RWPE1 (cell line): ENCODE results near the gene SLC27A3.

ENCODE experiments used
- CTCF ChIA-PET: fragments of 350-600 bp; sonication (Branson Sonifier 250); formaldehyde crosslinking; extraction: SDS; loops from one replicate; lab custom pipeline; 2021; lab: Yijun Ruan, JAX
- POLR2A ChIA-PET: fragments of 400-600 bp; formaldehyde crosslinking; extraction: SDS; loops from one replicate; lab custom pipeline; 2020; ENCODE audit warnings: antibody characterized with exemption; ENCODE audit not compliant: low non-redundant PET; lab: Yijun Ruan, JAX
- DNase-seq: peaks from one replicate; pipeline ENCODE4 v3.0.0; 2012; ENCODE audit warnings: low spot score
- H3K27ac ChIP-seq: fragments of 450-650 bp; 2 replicates; pipeline ENCODE4 v1.5.1; 2017
- TF ChIP-seq, protein P1 (sequence below): fragments of 450-650 bp; conservative IDR thresholded peaks from 2 replicates; pipeline ENCODE4 v1.5.1; 2017; ENCODE audit warnings: low read depth, mild to moderate bottlenecking

Gene SLC27A3

DNA sequence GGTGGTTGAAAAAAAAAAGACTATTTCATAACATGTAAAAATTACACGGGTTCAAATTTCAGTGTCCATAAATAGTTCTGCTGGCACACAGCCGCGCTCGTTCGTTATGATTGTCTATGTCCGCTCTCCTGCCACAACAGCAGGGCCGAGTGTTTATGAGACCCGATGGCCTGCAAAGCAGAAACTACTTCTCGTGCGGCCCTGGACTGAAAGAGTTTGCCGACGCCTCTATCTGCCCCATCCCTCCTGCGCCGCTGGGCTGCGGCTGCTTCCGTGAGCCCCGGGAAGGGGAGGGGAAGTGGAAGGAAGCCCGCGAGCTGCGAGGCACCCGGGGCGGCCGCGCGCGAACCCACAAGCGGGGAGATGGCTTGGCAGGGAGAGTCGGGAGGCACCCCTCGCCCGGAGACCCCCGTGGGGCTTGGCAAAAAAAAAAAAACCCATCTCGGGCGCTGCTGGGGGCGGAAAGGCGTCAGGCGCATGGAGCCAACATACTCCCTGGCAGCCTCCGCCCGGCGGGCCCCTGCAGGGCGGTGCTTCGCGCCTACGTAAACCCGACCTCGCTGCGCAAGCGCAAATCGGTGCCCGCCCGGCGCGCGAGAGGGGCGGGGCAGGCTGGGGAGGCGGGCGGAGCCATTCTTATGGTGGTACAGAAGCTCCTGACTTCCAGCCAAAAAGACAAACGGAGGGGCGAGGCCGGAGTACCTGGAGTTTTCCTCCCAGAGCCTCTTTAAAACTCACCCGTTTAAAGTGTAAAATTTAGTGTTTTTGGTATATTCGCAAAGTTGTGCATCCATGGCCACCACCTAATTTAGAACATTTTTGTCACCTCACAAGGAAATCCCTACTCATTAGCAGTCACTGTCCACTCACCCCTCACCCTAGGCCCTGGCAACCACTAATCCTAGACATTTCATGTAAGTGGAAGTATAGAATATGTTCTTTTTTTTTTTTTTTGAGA, 8.3 kb downstream of the SLC27A3 start:
- TF ChIP-seq, protein P1, sequence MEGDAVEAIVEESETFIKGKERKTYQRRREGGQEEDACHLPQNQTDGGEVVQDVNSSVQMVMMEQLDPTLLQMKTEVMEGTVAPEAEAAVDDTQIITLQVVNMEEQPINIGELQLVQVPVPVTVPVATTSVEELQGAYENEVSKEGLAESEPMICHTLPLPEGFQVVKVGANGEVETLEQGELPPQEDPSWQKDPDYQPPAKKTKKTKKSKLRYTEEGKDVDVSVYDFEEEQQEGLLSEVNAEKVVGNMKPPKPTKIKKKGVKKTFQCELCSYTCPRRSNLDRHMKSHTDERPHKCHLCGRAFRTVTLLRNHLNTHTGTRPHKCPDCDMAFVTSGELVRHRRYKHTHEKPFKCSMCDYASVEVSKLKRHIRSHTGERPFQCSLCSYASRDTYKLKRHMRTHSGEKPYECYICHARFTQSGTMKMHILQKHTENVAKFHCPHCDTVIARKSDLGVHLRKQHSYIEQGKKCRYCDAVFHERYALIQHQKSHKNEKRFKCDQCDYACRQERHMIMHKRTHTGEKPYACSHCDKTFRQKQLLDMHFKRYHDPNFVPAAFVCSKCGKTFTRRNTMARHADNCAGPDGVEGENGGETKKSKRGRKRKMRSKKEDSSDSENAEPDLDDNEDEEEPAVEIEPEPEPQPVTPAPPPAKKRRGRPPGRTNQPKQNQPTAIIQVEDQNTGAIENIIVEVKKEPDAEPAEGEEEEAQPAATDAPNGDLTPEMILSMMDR: no peak
- H3K27ac ChIP-seq: peak overlapping the region; percentile 92
- CTCF ChIA-PET: interaction anchor here (0.7 kb wide), 1 partner anchor 13 kb away, joined by 3 read pairs; no protein-coding TSS in a partner anchor
- POLR2A ChIA-PET: interaction anchor here (0.6 to 0.8 kb wide), 7 partner anchors 20 to 186 kb away, joined by 3 to 4 read pairs (median 3); partner anchors contain the start of gene CHTOP
- peak; percentile 96 for DNase-seq

DNA sequence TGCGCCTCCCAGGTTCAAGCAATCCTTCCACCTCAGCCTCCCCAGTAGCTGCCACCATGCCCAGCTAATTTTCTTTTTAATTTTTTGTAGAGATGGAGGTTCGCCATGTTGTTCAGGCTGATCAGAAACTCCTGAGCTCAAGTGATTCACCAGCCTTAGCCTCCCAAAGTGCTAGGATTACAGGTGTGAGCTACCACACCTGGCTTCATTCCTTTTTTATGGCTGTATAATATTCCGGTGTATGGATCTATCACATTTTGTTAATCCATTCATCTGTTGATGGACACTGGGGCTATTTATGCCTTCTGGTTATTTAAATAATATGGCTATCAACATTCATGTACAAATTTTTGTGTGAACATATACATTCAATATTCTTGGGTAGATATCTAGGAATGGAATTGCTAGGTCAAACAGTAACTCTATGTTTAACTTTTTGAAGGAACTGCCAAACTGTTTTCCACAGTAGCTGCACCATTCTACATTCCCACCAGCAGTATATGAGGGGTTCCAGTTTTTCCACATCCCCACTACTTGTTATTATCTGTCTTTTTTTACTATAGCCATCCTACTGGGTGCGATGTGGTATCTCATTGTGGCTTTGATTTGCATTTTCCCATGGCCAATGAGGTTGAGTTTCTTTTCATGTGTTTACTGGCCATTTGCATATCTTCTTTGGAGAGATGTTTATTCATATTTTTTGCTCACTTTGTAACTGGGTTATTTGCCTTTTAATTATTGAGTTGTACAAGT, 11.0 kb downstream of the SLC27A3 start:
- TF ChIP-seq, protein P1: no peak
- ChIA-PET CTCF (no interaction called here), POLR2A (interaction anchor here (0.7 kb wide), 2 partner anchors 189 to 1263 kb away, joined by 4 to 10 read pairs; no protein-coding TSS in a partner anchor)
- no peak for DNase-seq
- no peak overlapping the region for H3K27ac ChIP-seq

DNA sequence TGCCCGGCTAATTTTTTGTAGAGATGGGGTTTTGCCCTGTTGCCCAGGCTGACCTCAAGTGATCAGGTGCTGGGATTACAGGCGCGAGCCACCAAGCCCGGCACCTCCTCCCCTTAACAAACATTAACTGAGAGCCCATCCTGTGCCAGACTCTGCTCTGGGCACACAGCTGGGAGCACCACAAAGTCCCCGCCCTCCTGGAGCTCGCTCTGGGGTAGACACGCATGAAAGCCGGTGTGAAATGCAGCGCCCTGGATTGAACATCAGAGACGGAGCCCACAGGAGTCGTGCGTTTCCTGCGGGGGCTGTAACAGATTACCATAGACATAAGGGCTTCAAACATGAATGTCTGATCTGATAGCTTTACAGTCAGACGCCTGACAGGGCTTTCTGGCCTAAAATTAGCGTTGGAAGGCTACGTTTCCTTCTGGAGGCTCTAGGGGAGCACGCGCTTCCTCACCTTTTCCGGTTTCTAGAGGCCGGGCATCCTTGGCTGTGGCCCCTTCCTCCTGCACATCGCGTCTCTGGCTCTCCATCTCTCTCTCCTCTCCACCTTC, 14.3 kb downstream of the SLC27A3 start:
- POLR2A ChIA-PET: no interaction called here
- no peak overlapping the region for H3K27ac ChIP-seq

DNA sequence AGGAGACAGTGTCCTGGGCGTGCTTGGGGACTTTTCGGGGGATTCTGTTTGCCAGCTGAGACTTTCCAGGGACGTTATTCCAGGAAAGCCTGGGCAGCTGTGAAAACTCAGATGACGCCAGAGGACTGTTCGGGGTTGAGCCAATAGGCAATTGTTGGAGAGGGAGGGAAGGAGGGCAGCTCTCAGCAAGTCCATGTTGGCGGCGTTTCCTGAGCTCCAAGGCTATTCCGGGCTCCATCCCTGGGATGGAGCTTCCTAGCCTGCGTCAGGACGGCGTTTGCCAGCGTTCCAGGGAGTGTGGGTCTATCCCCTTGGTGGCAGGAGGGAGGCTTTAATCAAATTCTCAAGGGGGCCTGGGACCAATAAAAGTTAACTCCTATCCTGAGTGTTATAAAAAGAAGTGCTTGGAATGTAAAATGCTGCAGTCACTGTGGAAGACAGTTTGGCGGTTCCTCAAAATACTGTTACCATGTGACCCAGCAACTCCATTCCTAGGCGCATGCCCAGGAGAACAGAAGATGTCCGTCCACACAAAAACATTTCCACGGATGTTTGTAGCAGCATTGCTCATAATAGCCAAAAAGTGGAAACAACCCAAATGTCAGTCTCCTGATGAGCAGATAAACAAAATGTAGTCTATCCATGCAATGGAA, 15.2 kb downstream of the SLC27A3 start:
- POLR2A ChIA-PET: no interaction called here
- no peak for DNase-seq
- TF ChIP-seq, protein P1: no peak
- CTCF ChIA-PET: interaction anchor here (0.6 kb wide), 1 partner anchor 55 kb away, joined by 4 read pairs; no protein-coding TSS in a partner anchor
- 0 out of 2 replicates have a peak overlapping the region, but pooled peaks have one; percentile 10 for H3K27ac ChIP-seq

More for the DNA sequence above, 14.3 kb downstream of the SLC27A3 start:
- CTCF ChIA-PET: interaction anchor here (0.5 to 0.6 kb wide), 3 partner anchors 9 to 74 kb away, joined by 3 to 4 read pairs (median 3); no protein-coding TSS in a partner anchor
- no peak for DNase-seq
- TF ChIP-seq, protein P1: no peak

DNA sequence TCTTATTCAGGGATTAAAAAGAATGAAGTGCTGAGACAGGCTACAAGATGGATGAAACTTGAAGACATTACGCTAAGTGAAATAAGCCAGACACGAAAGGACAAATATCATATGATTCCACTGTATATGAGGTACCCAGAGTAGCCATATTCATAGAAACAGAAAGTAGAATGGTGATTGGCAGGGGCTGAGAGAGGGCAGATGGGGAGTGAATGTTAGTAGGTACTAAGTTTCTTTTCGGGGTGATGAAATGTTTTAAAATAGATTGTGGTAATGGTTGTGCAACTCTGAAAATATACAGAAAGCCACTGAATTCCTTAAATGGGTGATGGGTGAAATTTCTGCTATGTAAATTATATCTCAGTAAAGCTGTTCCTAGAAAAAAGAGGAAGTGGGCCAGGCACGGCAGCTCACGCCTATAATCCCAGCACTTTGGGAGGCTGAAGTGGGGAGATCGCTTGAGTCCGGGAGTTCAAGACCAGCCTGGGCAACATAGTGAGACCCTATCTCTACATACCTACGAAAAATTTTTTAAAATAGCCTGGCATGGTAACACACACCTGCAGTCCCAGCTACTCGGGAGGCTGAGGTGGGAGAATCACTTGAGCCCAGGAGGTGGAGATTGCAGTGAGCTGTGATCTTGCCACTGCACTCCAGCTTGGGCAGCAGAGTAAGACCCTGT, 15.9 kb downstream of the SLC27A3 start:
- no peak for DNase-seq
- peak overlapping the region; percentile 45 for H3K27ac ChIP-seq
- ChIA-PET CTCF (interaction anchor here (1.0 kb wide), 1 partner anchor 155 kb away, joined by 3 read pairs; no protein-coding TSS in a partner anchor), POLR2A (no interaction called here)
- TF ChIP-seq, protein P1: no peak
